ENCODE results near the gene SNTG2.

DNA sequence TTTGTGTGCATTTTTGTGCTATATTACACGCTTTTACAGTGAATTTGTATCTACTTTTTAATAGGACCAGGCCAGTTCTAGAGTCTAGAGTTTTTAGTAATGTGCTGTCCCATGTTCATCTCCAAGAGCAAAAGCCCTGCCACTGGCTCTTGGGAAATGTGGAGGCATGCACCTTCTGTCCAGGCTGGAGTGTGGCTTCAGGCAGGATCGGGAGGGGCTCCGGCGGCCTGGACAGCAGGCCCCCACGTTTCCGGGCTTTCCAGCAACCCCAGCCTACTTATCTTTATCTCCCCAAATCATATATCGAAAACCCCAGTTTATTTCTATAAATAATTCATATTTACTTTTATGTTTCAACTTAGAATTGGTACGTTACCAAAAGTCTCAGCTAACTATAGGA lies 78.2 kb downstream of the SNTG2 start:
- TF ChIP-seq, protein P1, sequence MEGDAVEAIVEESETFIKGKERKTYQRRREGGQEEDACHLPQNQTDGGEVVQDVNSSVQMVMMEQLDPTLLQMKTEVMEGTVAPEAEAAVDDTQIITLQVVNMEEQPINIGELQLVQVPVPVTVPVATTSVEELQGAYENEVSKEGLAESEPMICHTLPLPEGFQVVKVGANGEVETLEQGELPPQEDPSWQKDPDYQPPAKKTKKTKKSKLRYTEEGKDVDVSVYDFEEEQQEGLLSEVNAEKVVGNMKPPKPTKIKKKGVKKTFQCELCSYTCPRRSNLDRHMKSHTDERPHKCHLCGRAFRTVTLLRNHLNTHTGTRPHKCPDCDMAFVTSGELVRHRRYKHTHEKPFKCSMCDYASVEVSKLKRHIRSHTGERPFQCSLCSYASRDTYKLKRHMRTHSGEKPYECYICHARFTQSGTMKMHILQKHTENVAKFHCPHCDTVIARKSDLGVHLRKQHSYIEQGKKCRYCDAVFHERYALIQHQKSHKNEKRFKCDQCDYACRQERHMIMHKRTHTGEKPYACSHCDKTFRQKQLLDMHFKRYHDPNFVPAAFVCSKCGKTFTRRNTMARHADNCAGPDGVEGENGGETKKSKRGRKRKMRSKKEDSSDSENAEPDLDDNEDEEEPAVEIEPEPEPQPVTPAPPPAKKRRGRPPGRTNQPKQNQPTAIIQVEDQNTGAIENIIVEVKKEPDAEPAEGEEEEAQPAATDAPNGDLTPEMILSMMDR (IDR thresholded peaks at IDR 0.05) = no peak
- TF ChIP-seq POLR2A (IDR thresholded peaks at IDR 0.05) = no peak
- no peak for TF ChIP-seq EP300 (IDR thresholded peaks at IDR 0.05)
